SK-N-SH treated with all-trans-retinoic acid at 6 μM for 48 hours (cell line): ENCODE results near the gene ADIPOR2.

Source experiments
- ATAC-seq: fragments of 200-7000 bp; cut with Tn5 transposase; 3 replicates; pipeline ENCODE4 v1.9.1; 2020; ENCODE audit warnings: mild to moderate bottlenecking, moderate library complexity
- ARNTL ChIP-seq: fragments of 450-650 bp; formaldehyde crosslinking; IDR thresholded peaks from 2 replicates; pipeline ENCODE4 v1.5.0; 2020; ENCODE audit warnings: low read depth, mild to moderate bottlenecking, moderate library complexity, borderline replicate concordance
- ESRRG ChIP-seq: fragments of 250-450 bp; sonication (Bioruptor Pico); IDR thresholded peaks from 2 replicates; pipeline ENCODE4 v1.6.1; 2021; ENCODE audit warnings: mild to moderate bottlenecking
- GLIS3 ChIP-seq: fragments of 250-450 bp; sonication (Bioruptor Pico); IDR thresholded peaks from 2 replicates; pipeline ENCODE4 v1.5.0; 2020; ENCODE audit warnings: mild to moderate bottlenecking, moderate library complexity
- ISL1 ChIP-seq: fragments of 250-450 bp; sonication (Bioruptor Pico); IDR thresholded peaks from 2 replicates; pipeline ENCODE4 v2.1.2; 2022; ENCODE audit warnings: mild to moderate bottlenecking, moderate library complexity
- OSR1 ChIP-seq: fragments of 250-450 bp; sonication (Bioruptor Pico); IDR thresholded peaks from 2 replicates; pipeline ENCODE4 v1.8.0; 2022; ENCODE audit warnings: moderate library complexity, mild to moderate bottlenecking, inconsistent platforms
- PPARA ChIP-seq: fragments of 250-450 bp; sonication (Bioruptor Pico); IDR thresholded peaks from 2 replicates; pipeline ENCODE4 v1.5.0; 2020; ENCODE audit warnings: mild to moderate bottlenecking, borderline replicate concordance
- RARB ChIP-seq: fragments of 250-450 bp; sonication (Bioruptor Pico); IDR thresholded peaks from 2 replicates; pipeline ENCODE4 v1.8.0; 2021; ENCODE audit warnings: mild to moderate bottlenecking, moderate library complexity
- TCF4 ChIP-seq: fragments of 250-450 bp; sonication (Bioruptor Pico); IDR thresholded peaks from 2 replicates; pipeline ENCODE4 v1.8.0; 2021; ENCODE audit warnings: mild to moderate bottlenecking, moderate library complexity, borderline replicate concordance
- TOX ChIP-seq: fragments of 250-450 bp; sonication (Bioruptor Pico); IDR thresholded peaks from 2 replicates; pipeline ENCODE4 v1.8.0; 2021; ENCODE audit warnings: mild to moderate bottlenecking, moderate library complexity, borderline replicate concordance
- ZC3H10 ChIP-seq: fragments of 250-450 bp; sonication (Bioruptor Pico); IDR thresholded peaks from 2 replicates; pipeline ENCODE4 v1.5.1; 2021; ENCODE audit warnings: mild to moderate bottlenecking, moderate library complexity
- ZFP30 ChIP-seq: fragments of 450-650 bp; formaldehyde crosslinking; IDR thresholded peaks from 2 replicates; pipeline ENCODE4 v1.5.0; 2022; ENCODE audit warnings: mild to moderate bottlenecking, moderate library complexity
- ZNF565 ChIP-seq: fragments of 450-650 bp; formaldehyde crosslinking; conservative IDR thresholded peaks from 2 replicates; pipeline ENCODE4 v1.5.0; 2020; ENCODE audit warnings: low read depth, mild to moderate bottlenecking, moderate library complexity
- ZNF70 ChIP-seq: fragments of 450-650 bp; formaldehyde crosslinking; IDR thresholded peaks from 2 replicates; pipeline ENCODE4 v1.5.0; 2020; ENCODE audit warnings: mild to moderate bottlenecking, moderate library complexity
- ZNF8 ChIP-seq: fragments of 450-650 bp; formaldehyde crosslinking; IDR thresholded peaks from 2 replicates; pipeline ENCODE4 v1.5.0; 2020; ENCODE audit warnings: mild to moderate bottlenecking, moderate library complexity
- TF ChIP-seq, protein P1 (sequence below): fragments of 250-450 bp; sonication (Bioruptor Pico); IDR thresholded peaks from 2 replicates; pipeline ENCODE4 v1.5.1; 2021; ENCODE audit warnings: mild to moderate bottlenecking, moderate library complexity
- TF ChIP-seq, protein P2 (sequence below): fragments of 250-450 bp; sonication (Bioruptor Pico); IDR thresholded peaks from 2 replicates; pipeline ENCODE4 v1.8.0; 2020; ENCODE audit warnings: mild to moderate bottlenecking, moderate library complexity, borderline replicate concordance
- TF ChIP-seq, protein P3 (sequence below): fragments of 250-450 bp; sonication (Bioruptor Pico); IDR thresholded peaks from 2 replicates; pipeline ENCODE4 v1.5.1; 2020; ENCODE audit warnings: low read depth, mild to moderate bottlenecking, moderate library complexity
- TF ChIP-seq, protein P4 (sequence below): fragments of 250-450 bp; sonication (Bioruptor Pico); IDR thresholded peaks from 2 replicates; pipeline ENCODE4 v1.5.0; 2020; ENCODE audit warnings: mild to moderate bottlenecking, moderate library complexity

ADIPOR2 gene

DNA sequence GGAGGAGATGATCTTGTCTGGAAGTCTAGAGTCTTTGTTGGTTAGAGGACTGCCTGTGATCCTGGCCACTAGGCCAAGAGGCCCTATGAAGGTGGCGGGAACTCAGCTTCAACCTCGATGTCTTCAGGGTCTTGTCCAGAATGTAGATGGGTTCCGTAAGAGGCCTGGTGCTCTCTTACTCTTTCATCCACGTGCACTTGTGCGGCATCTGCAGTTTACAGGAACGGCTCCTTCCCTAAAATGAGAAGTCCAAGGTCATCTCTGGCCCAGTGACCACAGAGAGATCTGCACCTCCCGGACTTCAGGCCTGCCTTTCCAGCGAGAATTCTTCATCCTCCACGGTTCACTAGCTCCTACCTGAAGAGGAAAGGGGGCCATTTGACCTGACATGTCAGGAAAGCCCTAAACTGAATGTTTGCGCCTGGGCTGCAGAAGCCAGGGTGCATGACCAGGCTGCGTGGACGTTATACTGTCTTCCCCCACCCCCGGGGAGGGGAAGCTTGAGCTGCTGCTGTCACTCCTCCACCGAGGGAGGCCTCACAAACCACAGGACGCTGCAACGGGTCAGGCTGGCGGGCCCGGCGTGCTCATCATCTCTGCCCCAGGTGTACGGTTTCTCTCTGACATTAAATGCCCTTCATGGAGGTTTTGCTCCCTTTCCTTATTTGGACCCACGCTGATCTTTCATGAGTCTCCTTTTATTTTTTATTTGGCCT lies 44.1 kb upstream of the ADIPOR2 start:
- ATAC-seq = no peak
- no peak for TF ChIP-seq ARNTL (CRISPR knock-in tag)
- TF ChIP-seq TCF4 (CRISPR knock-in tag) = no peak
- no peak for TF ChIP-seq OSR1 (CRISPR knock-in tag)
- no peak for TF ChIP-seq PPARA (CRISPR knock-in tag)
- TF ChIP-seq ZNF565 = no peak
- no peak for TF ChIP-seq RARB
- no peak for TF ChIP-seq GLIS3 (CRISPR knock-in tag)
- no peak for TF ChIP-seq ZFP30 (CRISPR knock-in tag)
- TF ChIP-seq ISL1 (CRISPR knock-in tag) = no peak
- no peak for TF ChIP-seq ESRRG (CRISPR knock-in tag)
- TF ChIP-seq, protein P1, sequence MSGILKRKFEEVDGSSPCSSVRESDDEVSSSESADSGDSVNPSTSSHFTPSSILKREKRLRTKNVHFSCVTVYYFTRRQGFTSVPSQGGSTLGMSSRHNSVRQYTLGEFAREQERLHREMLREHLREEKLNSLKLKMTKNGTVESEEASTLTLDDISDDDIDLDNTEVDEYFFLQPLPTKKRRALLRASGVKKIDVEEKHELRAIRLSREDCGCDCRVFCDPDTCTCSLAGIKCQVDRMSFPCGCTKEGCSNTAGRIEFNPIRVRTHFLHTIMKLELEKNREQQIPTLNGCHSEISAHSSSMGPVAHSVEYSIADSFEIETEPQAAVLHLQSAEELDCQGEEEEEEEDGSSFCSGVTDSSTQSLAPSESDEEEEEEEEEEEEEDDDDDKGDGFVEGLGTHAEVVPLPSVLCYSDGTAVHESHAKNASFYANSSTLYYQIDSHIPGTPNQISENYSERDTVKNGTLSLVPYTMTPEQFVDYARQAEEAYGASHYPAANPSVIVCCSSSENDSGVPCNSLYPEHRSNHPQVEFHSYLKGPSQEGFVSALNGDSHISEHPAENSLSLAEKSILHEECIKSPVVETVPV = no peak
- TF ChIP-seq TOX = no peak
- TF ChIP-seq ZC3H10 = no peak
- TF ChIP-seq ZNF8 (CRISPR knock-in tag) = no peak
- TF ChIP-seq, protein P2, sequence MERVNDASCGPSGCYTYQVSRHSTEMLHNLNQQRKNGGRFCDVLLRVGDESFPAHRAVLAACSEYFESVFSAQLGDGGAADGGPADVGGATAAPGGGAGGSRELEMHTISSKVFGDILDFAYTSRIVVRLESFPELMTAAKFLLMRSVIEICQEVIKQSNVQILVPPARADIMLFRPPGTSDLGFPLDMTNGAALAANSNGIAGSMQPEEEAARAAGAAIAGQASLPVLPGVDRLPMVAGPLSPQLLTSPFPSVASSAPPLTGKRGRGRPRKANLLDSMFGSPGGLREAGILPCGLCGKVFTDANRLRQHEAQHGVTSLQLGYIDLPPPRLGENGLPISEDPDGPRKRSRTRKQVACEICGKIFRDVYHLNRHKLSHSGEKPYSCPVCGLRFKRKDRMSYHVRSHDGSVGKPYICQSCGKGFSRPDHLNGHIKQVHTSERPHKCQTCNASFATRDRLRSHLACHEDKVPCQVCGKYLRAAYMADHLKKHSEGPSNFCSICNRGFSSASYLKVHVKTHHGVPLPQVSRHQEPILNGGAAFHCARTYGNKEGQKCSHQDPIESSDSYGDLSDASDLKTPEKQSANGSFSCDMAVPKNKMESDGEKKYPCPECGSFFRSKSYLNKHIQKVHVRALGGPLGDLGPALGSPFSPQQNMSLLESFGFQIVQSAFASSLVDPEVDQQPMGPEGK (CRISPR knock-in tag) = no peak
- TF ChIP-seq, protein P3, sequence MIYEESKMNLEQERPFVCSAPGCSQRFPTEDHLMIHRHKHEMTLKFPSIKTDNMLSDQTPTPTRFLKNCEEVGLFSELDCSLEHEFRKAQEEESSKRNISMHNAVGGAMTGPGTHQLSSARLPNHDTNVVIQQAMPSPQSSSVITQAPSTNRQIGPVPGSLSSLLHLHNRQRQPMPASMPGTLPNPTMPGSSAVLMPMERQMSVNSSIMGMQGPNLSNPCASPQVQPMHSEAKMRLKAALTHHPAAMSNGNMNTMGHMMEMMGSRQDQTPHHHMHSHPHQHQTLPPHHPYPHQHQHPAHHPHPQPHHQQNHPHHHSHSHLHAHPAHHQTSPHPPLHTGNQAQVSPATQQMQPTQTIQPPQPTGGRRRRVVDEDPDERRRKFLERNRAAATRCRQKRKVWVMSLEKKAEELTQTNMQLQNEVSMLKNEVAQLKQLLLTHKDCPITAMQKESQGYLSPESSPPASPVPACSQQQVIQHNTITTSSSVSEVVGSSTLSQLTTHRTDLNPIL (CRISPR knock-in tag) = no peak

DNA sequence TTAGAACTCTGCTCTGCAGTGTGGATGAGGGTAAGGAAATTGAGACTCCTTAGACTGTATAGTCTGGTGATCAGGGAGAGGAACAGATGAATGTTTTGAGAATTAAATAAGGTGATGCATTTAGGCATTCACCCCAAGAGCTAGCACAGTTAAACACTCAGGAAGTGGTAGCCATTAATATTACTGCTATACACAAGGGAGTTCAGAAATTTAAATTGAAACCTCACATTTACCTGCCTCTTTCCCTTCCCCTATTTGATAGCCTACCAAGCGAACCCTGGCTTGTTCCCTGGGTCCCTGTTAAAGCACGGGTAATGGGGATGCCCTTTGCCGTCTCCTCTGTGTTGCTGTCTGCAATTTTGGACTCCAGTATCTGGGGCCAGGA lies 43.6 kb upstream of the ADIPOR2 start:
- ATAC-seq = no peak

More for the DNA sequence above, 43.6 kb upstream of the ADIPOR2 start:
- TF ChIP-seq GLIS3 (CRISPR knock-in tag) = no peak
- no peak for TF ChIP-seq ZNF8 (CRISPR knock-in tag)
- TF ChIP-seq ISL1 (CRISPR knock-in tag) = no peak
- no peak for TF ChIP-seq ARNTL (CRISPR knock-in tag)
- TF ChIP-seq ZNF70 = no peak
- TF ChIP-seq, protein P4, sequence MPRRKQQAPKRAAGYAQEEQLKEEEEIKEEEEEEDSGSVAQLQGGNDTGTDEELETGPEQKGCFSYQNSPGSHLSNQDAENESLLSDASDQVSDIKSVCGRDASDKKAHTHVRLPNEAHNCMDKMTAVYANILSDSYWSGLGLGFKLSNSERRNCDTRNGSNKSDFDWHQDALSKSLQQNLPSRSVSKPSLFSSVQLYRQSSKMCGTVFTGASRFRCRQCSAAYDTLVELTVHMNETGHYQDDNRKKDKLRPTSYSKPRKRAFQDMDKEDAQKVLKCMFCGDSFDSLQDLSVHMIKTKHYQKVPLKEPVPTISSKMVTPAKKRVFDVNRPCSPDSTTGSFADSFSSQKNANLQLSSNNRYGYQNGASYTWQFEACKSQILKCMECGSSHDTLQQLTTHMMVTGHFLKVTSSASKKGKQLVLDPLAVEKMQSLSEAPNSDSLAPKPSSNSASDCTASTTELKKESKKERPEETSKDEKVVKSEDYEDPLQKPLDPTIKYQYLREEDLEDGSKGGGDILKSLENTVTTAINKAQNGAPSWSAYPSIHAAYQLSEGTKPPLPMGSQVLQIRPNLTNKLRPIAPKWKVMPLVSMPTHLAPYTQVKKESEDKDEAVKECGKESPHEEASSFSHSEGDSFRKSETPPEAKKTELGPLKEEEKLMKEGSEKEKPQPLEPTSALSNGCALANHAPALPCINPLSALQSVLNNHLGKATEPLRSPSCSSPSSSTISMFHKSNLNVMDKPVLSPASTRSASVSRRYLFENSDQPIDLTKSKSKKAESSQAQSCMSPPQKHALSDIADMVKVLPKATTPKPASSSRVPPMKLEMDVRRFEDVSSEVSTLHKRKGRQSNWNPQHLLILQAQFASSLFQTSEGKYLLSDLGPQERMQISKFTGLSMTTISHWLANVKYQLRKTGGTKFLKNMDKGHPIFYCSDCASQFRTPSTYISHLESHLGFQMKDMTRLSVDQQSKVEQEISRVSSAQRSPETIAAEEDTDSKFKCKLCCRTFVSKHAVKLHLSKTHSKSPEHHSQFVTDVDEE (CRISPR knock-in tag) = no peak
- no peak for TF ChIP-seq ZC3H10
- TF ChIP-seq ZNF565 = no peak
- TF ChIP-seq, protein P3 (CRISPR knock-in tag) = no peak
